ENCODE results near the gene HPSE2.

DNA sequence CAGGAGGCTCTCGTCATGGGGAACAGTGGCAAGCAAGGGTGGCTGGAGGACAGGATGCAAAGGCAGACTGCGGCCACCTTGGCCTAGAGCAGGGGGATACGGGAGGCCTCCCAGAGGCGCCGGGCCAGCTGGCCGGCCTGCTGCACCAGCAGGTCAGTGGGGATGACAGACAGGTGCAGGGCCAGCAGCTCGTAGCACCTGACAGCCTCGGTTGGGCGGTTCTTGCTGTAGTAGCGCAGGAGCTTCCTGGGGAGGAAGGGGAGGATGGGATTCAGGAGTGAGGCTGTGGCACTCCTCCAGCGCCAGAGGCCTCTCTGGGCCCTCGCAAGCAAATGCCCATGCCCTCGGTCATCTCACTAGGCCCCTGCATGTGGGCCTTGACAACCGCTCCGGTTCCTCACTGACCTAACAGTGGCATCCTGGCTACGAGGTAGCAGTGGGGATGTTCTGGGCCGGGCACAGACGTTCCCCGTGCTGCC lies 818.1 kb downstream of the HPSE2 start:
- no peak for TF ChIP-seq CTCF (conservative IDR thresholded peaks at IDR 0.05)
- TF ChIP-seq EZH2 (IDR thresholded peaks at IDR 0.05; ENCODE audit: low read depth) = no peak

Data from PC-9 (cell line).